ENCODE results near the gene PCDHA1. TPM values are rescaled to one million over a fixed set of nuclear protein-coding genes. Genes with fewer than 3 reads are reported as not detected.

The PCDHA1 gene
- total RNA-seq, 3 donors from 2014 or later, result 0.32 TPM; not detected in 2

GRCh38 chr5:141001446-141001843 is 215.5 kb downstream of the PCDHA1 start:
- TF ChIP-seq CTCF (IDR thresholded peaks at IDR 0.05), result no peak
- Histone ChIP-seq H3K4me1 (ENCODE audit: low read depth) (no peaks in the 10 kb centered on the region), H3K36me3 (ENCODE audit: low read depth) (no peaks in the 10 kb centered on the region), H3K9me3 (no peaks in the 10 kb centered on the region), H3K4me3 (no peak overlapping the region)
- ATAC-seq, result no peak
- no peak for DNase-seq
- intact Hi-C loops (cut with DNase I, micrococcal nuclease), result no loop called here

- Histone ChIP-seq H3K9me3 (no peaks in the 10 kb centered on the region), H3K4me1 (ENCODE audit: low read depth) (no peaks in the 10 kb centered on the region), H3K4me3 (no peak overlapping the region), H3K36me3 (ENCODE audit: low read depth) (no peaks in the 10 kb centered on the region)
- intact Hi-C loops (cut with DNase I, micrococcal nuclease), result no loop called here
- ATAC-seq, result peak; percentile 58
- no peak for TF ChIP-seq CTCF (IDR thresholded peaks at IDR 0.05)
- no peak for DNase-seq
These were observed 216.1 kb downstream of the PCDHA1 start for GRCh38 chr5:141001844-141002604.

GRCh38 chr5:141002605-141002965 is 216.6 kb downstream of the PCDHA1 start:
- TF ChIP-seq CTCF (IDR thresholded peaks at IDR 0.05), result no peak
- no peaks in the 10 kb centered on the region for H3K36me3 ChIP-seq (ENCODE audit: low read depth)
- no peaks in the 10 kb centered on the region for H3K4me1 ChIP-seq (ENCODE audit: low read depth)
- DNase-seq (no peak), ATAC-seq (no peak)
- H3K4me3 ChIP-seq, result no peak overlapping the region
- intact Hi-C loops (cut with DNase I, micrococcal nuclease), result no loop called here
- H3K9me3 ChIP-seq, result no peaks in the 10 kb centered on the region

GRCh38 chr5:141003031-141003430 is 217.1 kb downstream of the PCDHA1 start:
- H3K4me1 ChIP-seq (ENCODE audit: low read depth), result no peaks in the 10 kb centered on the region
- H3K4me3 ChIP-seq, result no peak overlapping the region
- intact Hi-C loops (cut with DNase I, micrococcal nuclease), result no loop called here
- DNase-seq (no peak), ATAC-seq (no peak)
- no peak for TF ChIP-seq CTCF (IDR thresholded peaks at IDR 0.05)
- H3K9me3 ChIP-seq, result no peaks in the 10 kb centered on the region
- H3K36me3 ChIP-seq (ENCODE audit: low read depth), result no peaks in the 10 kb centered on the region

- intact Hi-C loops (cut with DNase I, micrococcal nuclease), result no loop called here
- no peak for TF ChIP-seq CTCF (IDR thresholded peaks at IDR 0.05)
- ATAC-seq, result peak; percentile 81
These were observed 218.1 kb downstream of the PCDHA1 start for GRCh38 chr5:141003791-141004611.

More at GRCh38 chr5:141003791-141004611, 218.1 kb downstream of the PCDHA1 start:
- Histone ChIP-seq H3K4me3 (no peak overlapping the region), H3K9me3 (no peaks in the 10 kb centered on the region), H3K36me3 (ENCODE audit: low read depth) (no peaks in the 10 kb centered on the region), H3K4me1 (ENCODE audit: low read depth) (no peaks in the 10 kb centered on the region)
- DNase-seq, result no peak
